HG03196 (cell line): ENCODE measurements around the gene ELF1.
A peak's percentile ranks its signal among the peaks of the same experiment; 100 is the strongest.
"Not testable (repeated sequence)": the region's sequence is repeated elsewhere in the genome, so short reads cannot be mapped to it uniquely, and the experiment has no call there.

Experiments
- ATAC-seq: cut with Tn5 transposase; IDR thresholded peaks from one replicate; pipeline ENCODE4 v1.9.1; 2021; ENCODE audit not compliant: unreplicated experiment

Gene ELF1

GRCh38 chr13:40941581-40941980 lies 77.5 kb downstream of the ELF1 start:
- ATAC-seq, result no peak

DNA sequence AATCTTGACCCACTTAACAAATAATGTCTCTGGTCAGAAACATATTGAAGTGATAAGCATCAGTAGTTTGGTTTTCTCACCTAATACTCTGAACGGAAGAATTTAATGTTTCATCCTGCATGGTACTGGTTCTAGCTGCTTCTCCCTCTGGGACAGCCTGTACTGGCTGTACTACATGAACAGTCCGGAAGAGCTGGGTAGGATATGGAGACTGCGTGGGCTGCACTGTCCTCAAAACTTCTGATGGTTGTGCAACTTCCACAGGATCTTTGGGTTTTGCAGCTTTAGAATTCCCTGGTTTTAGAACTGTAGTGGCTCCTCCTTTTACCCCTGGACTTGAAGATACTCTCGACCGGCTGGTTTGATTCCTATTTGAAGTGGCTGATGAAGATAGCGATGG lies 78.3 kb downstream of the ELF1 start:
- ATAC-seq, result no peak

- ATAC-seq, result peak; percentile 57
Measured at GRCh38 chr13:40933508-40934204, 85.5 kb downstream of the ELF1 start.

DNA sequence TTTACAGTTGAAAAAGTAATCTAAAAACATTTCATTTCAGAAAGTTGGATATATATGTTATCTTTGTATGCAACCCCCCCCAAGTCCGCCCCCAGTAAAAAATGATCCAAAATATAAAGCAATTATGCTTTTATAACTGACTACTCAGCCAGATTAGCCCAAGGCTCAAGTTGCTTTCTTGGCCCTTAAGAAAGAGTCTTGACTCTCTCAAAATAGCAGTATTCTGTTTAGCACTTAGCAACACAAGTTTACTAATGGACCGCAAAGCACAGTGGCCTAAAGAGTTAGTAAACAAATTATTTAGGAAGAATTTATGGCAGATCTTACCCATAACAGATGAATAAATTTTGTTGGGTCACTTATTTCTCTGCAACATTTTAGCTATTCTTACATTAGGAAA lies 86.9 kb downstream of the ELF1 start:
- no peak for ATAC-seq

DNA sequence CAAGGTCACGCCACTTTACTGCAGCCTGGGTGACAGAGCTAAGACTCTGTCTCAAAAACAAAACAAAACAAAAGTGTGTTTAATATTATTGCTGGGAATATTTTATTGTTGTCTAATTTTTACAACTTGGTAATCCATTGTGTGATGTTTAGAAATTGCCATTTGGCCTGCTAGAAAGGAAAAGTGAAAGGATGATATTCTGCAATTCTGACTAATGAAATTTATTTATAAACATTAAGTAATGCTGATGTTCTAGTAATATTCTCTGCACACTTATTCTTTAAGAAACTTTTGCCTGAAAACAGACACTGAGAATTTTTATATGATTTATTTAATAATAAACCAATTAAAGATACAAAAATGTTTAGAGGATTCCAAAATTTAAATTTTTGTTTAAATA lies 87.4 kb downstream of the ELF1 start:
- no peak for ATAC-seq

- not testable (repeated sequence) for ATAC-seq
Measured at GRCh38 chr13:40929883-40930282, 89.2 kb downstream of the ELF1 start.

- ATAC-seq, result no peak
Measured at GRCh38 chr13:40928980-40929379, 90.1 kb downstream of the ELF1 start.

DNA sequence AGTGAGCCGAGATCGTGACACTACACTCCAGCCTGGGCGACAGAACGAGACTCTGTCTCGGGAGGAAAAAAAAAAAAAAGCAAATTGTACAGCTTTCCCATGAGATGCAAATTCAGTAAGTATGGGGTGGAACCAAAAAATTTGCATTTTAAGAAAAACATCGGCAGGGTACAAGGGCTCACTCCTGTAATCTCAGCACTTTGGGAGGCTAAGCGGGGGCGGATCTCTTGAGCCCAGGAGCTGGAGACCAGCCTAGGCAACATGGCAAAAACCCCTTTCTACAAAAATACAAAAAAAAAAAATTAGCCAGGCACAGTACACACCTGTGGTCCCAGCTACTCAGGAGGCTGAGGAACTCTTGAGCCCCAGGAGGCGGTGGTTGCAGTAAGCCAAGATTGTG lies 91.2 kb downstream of the ELF1 start:
- ATAC-seq, result no peak

GRCh38 chr13:40923867-40924266 lies 95.2 kb downstream of the ELF1 start:
- ATAC-seq, result no peak

GRCh38 chr13:40922437-40923040 lies 96.6 kb downstream of the ELF1 start:
- no peak for ATAC-seq

DNA sequence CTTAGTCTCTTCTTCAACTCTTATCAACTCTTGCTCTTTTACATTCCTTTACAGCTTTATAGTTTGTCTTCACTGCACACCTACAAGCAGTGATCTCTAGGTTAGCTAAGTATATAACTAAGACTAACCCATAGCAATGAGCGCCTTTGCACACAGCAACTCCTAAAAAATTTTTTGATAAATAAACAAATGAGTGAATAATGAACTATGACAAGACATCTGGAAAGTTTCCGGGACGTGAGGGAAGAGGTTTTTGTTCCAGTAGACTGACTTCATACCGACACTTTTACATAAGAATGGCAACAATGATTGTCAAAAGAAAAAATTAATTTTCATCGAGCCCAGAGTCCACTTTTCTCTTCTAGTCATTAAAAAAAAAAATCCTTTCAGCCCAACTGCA lies 98.3 kb downstream of the ELF1 start:
- no peak for ATAC-seq

DNA sequence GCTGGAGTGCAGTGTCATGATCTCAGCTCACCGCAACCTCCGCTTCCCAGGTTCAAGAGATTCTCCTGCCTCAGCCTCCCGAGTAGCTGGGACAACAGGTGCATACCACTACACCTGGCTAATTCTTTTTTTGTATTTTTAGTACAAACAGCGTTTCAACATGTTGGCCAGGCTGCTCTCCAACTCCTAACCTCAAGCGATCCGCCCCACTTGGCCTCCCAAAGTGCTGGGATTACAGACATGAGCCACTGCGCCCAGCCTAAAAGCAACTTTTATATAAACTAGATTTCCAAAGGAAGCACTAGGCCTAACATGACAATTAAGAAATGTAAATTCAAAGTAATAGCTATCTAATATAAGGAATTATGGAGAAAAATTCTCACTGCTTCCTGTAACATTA lies 99.2 kb downstream of the ELF1 start:
- not testable (repeated sequence) for ATAC-seq

- no peak for ATAC-seq
Measured at GRCh38 chr13:40916207-40916998, 102.7 kb downstream of the ELF1 start.

GRCh38 chr13:40914863-40915262 lies 104.3 kb downstream of the ELF1 start:
- ATAC-seq, result not testable (repeated sequence)

DNA sequence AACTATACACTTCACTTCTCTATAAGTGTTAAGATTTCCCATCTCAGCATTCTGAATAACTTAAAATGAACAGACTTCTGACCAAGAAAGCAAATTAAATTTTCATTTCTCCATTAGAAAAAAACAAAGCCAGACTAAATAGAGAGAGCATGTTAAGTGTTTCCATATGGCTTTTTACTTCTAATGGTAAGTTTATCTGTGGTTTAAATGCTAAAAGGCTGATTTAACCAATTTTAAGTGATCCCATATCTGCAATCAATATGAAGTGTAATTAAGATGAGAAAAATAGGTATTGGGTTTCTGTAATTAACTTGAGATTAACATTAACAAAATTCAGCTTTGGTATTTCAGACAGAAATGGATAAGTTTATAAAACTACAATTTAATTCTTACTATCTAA lies 107.8 kb downstream of the ELF1 start:
- ATAC-seq, result no peak

DNA sequence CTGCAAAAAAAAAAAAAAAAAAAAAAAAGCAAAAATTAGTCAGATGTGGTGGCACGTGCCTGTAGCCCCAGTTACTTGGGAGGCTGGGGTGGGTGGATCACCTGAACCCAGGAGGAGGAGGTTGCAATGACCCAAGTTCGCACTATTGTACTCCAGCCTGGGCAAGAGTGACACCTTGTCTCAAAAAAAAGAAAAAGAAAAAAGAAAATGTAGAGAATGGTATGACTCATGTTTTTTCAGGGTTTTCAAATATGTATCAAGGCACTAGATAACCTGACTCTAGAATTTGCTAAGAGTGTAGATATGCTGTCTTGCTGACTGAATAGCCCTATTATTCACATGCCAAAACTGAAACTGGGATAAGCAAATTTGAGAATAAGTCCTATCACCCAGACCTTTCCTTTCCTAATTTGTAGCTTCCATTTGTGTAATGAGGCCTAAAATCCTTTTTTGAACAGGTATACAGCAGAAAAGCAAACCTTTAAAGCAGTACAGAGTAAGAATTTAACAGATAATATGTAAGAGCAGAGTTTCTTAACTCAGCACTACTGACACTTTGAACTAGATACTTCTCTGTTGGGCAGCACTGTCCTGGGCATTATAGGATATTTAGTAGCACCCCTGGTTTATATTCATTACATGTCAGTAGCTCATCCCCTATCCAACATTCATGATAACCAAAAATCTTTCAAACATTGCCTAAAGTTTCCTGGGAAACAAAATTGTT lies 108.6 kb downstream of the ELF1 start:
- ATAC-seq, result no peak

GRCh38 chr13:40909541-40910200 lies 109.4 kb downstream of the ELF1 start:
- ATAC-seq, result not testable (repeated sequence)

DNA sequence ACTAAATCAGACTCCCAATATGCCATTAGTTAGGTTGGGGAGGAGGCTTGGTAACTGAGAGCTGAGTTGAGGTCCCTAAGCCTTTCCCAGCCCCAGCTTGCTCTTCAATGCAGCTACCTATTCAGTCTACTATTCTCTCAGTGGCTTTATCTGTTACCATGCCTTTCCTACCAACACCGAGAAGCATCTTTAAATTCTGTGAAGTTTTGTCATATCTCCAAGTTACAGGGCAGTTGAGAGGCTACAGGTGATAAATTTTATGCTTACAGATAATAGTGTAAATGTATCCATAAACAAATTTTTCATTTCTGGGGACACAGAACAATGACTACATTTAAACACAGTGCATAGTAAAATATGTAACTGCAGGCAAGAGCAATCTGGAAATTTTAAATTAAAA lies 110.6 kb downstream of the ELF1 start:
- ATAC-seq, result no peak

- not testable (repeated sequence) for ATAC-seq
Measured at GRCh38 chr13:40901032-40901431, 118.1 kb downstream of the ELF1 start.

GRCh38 chr13:40900568-40900967 lies 118.5 kb downstream of the ELF1 start:
- ATAC-seq, result not testable (repeated sequence)

GRCh38 chr13:40897053-40897452 lies 122.1 kb downstream of the ELF1 start:
- no peak for ATAC-seq
